ENCODE data around the gene FAM120A.

FAM120A gene

DNA sequence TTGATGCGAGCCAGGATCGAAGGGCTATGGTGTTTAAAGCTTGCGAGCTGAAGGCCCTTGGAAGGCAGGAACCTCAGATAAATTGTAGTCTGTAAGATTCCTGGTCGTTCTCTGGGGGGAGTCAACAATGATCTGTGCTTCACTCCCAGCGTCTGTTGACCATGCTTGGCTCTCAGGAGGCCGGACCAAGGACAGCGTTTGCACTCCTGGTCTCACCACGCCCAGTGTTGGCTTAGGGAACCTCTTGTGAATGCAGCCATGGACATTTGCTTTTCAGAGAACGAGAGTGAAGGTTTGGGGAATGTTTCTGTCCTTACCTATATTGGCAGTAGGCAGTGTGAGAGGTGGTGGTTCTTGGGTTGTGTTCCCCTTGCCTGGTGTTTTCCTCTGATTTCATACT is 62.1 kb downstream of the FAM120A start:
- DNase-seq: no peak

DNA sequence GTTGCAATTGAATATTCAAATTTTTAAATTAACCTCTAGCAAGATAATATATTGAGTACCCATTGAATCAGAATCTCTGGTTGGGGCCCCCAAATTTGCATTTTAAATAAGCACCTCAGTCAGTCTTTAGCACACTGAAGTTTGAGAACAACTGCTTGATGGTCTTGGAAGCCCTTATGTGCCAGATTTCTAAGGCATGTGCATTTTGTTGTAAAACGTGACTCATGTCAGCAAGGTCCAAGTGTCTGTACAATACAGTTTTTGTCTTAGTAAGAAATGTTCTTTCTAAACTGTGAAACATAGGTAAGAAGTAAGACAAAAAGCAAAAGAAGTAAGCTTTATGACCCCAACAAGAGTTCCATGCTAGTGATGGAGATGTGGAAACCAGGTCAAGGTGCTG is 65.8 kb downstream of the FAM120A start:
- DNase-seq: no peak

DNA sequence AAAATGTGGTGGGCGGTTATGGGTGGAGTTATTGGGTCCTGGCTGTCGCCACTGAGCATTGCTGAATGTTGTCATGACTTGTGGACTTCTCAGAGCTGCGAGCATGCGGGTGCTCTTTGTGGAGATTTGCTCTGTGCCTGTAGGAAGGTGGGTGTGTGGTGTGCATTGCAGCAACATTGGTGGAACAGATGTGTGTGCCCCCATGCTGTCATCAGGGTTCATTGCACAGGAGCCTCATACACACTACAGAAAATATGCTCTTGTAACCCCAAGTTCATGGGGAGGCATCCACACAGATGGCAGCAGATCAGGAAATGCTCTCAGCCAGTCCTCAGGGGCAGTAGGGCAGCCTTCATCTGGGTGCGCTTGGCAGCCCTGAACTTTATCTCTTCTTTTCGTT is 69.0 kb downstream of the FAM120A start:
- no peak for DNase-seq

DNA sequence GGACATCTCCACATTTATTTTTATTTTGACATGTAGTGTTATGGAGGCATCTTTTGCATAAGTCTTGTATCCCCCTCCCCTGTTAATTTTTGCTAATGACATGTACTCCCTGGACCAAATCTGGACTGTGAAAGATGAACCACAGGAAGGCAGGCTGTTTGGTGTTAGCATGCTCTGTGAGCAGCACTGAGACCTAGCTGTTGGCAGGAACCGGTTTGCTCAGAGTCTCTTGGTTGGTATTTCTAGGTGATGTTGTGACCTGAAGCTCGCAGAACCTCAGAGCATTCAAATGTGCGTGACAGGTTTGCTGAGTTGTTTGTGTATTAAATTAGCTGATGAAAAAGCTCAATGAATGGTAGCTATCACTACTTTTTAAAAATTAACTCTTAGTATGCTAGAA is 71.3 kb downstream of the FAM120A start:
- no peak for DNase-seq

DNA sequence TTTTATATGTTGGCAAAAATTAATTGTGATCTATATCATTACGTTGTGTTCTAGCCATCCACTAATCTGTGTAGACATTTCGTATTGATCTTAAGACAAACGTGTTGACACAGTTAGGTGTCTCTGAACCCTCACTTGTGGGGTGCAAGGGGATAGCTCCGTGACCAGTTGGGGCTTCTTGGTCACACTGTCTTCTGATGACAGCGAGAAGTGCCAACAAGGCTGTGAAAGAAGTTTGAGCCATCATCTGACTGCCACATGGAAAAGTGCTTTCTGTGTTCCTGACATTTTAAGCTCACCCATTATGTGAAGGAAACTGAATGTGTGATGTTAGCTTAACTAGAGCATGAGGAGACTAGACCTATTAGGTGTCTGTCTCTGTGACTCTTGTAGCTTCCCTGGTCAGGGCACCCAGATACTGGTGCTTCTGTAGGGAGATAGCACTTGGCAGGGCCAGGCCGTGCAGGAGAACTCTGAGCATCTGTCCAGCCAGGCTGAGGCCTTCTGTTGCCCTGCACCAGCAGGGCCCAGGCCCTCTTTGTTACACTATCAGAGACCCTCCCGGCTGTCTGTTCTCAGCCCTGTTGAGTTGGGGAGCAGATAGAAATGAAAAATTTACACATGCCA is 72.1 kb downstream of the FAM120A start:
- no peak for DNase-seq

DNA sequence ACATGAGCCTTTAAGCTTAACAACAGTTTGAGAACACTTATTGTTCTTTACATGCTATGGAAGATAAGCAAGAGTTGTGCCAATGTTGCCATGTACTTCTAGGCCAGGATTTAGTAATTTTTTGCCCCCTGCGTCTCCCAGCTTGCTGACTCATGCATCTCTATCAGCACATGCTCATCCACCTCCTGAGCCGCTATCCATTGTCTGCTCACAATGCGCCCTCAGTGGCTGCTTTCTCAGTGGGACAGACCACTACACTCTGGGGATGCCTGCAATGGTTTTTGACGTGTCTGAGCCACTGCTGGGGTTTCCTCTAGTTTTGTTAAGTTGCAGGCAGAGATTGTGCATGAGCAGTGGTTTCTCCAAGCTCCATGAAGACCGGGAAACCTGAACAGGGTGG is 74.0 kb downstream of the FAM120A start:
- DNase-seq: no peak

DNA sequence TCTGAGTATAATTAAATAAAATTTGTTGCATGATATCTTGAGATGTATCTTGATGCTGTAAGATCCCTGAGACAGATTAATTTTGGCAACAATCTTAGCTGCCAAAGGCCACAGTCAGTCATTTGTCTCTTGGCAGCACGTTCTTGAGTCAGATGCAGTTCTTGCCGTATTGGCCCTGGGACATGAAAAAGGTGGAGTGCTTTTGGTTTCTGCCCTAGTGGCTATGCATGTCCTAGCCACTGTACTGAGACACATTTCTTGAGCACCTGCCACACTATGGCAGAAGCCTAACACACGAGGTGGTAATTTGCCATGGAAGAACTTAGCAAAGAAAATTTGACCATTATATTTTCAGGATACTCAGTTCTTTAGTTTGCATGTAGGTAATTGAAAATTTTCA is 79.9 kb downstream of the FAM120A start:
- no peak for DNase-seq

DNA sequence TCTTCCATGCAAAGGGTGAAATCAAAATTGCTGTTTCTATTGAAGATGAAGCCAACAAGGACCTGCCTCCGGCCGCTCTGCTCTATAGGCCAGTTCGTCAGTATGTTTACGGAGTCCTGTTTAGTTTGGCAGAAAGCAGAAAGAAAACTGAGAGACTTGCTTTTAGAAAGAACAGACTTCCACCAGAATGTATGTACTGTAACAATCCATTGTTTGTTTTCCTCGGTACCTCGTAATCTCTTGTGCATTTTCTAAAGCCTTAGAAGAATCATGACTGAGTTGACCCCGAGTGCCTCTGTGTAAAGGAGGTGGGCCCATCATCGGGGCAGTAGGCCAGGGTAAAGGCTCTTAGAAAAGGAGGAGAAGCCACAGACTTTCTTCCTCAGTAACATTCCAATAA is 80.7 kb downstream of the FAM120A start:
- no peak for DNase-seq

DNA sequence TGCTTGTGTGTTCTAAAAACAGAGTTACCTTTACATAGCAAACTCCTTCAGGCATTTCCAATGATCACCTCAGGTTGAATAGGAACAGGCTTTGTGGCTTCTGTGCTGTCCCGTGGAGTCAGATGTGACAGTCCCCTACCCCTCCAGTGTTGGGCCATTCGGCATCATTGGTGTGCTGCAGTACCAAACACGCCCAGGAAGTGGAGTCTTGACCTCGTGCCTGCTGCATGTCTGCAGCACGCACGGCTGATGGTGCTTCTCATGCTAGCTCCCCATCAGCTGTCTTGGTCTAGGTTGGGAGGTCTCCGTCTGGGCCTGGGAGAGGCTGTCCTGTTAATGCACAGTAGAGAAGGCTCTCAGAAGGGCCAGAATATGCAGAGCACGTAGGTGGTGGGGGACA is 82.4 kb downstream of the FAM120A start:
- no peak for DNase-seq

DNA sequence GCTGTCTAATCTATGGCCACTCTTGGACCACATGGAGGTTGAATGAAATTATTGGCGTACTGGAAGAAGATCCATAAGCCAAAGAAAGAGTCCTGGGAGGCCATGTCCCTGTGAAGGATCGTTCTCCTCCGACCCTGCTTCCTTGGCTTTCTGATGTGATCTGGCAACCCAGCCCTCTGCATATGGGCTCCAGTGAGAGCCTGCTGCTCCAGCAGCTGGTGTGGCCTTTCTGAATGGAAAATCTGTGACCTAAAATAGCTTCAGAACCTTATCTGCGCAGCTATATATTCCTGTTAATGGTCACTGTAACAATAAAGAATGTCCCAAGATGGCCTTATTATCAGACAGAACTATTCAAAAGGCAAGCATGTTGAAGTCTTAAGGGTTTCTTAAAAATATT is 84.7 kb downstream of the FAM120A start:
- no peak for DNase-seq

DNA sequence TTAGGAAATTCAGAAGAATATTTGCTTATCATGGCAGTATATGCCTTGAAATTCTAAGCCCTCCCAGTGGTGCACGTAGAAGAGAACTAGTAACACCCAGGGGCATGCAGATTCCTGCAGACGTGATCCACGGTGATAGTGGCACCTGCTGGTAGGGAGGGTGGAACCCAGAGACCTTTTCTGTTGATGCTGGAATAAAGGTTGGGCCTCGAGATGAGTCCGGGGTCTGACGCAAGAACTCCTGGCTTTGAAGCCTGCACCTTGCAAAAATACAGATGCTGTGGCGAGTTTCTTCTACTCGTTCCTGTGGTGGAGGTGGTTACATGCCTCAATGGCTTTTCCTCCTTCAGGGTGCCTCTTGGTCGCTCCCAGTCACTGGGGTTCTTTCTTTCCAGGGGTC is 85.4 kb downstream of the FAM120A start:
- DNase-seq: no peak

DNA sequence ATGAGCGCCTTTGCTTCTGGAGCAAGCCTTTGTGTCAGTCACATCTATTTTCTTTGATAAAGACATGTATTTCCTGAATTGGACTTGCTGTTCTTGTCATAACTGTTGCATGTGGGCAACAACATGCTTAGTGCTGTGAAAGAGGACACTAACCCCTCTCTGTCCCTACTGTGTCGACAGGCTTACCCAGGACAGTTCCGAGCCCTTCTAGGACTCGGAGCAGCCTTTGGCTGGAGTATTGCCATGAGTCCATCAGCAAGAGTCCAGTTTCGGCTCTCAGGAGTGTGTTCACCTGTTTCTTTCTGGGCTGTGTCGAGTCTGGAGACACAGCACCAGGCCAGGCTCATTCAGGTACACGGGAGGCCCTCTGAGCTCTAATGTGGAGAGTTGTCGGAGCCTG is 88.8 kb downstream of the FAM120A start:
- DNase-seq: no peak

DNA sequence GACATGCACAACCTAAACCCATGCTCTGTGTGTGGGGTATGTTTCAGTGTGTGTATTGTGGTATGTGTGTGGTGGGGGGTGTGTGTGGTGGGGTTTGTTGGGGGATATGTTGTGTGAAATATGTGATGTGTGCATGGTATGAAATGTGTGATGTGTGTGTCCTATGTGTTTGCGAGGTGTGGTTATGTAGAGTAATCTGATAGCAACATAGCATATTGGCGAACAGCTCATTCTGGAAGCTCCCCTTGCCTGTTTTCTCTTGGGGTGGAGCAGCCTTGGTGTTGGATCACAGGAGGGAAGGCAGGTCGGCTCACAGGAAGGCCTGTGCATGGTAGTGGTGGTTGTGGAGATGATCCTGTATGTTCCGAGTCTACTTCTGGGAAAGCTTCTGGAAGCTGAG is 89.5 kb downstream of the FAM120A start:
- DNase-seq: no peak

DNA sequence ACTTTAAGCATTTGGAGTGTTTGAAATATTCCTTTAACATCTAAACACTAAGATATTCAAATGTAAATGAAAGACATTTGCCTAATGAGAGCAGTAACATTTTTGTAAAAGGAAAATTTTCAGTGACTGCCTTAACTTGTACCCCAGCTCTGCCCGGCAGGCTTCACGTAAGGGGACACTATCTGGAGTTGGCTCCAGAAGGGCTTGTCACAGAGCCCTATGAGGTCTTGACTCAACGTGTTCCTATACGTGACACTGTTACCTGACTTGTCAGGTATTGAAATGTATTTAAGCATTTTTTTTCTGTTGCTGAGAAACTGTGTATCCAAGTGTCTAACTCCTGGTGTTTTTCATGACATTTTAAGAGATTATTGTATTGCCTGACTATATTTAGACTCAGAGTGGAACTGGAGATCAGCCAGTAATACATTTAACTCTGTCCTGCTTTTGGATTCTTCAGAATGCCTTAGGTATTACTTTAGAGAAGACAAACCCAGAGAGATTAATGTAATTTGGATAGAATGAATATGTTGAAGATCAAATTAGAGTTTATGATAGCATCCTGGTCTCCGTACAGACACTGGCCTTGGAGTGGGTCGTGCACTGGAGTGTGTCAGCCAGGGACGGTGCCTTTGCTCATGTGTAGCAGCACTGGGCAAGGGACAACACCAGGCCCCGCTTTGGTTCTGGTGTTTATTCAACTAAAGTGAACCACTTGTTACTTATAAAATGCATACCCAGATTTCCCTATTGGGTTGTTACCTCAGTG is 90.3 kb downstream of the FAM120A start:
- DNase-seq: no peak

DNA sequence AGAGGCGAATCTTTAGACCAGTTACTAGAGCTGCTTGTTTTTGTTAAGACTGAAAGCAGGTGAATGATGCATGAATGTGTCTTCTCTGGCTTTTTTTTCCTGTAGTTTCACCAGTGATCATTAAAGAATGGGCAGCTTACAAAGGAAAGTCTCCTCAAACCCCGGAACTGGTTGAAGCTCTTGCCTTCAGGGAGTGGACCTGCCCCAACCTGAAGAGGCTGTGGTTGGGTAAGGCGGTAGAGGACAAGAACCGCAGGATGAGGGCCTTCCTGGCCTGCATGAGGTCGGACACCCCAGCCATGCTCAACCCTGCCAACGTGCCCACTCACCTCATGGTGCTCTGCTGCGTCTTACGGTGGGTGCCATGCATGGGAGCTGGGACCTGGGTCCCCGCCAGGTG is 91.6 kb downstream of the FAM120A start:
- DNase-seq: no peak

DNA sequence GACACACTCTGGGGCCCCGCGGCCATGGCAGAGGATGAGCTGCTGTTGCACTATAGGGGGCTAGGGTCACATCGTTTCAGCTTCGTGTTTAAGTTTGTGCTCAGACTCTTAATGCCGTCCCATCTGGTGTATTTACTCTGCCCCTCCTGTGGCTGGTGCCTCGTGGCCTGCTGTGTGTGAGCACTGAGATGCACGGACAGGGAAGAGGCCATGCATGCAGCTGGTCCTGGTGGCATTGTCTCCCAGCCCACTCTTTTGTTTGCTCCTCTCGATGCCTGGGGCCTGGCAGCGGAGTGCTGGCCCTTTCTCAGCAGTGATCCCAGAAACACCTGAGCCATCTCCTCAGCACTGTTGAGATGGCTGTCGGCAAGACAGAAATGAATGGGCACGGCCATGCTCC is 94.9 kb downstream of the FAM120A start:
- no peak for DNase-seq

DNA sequence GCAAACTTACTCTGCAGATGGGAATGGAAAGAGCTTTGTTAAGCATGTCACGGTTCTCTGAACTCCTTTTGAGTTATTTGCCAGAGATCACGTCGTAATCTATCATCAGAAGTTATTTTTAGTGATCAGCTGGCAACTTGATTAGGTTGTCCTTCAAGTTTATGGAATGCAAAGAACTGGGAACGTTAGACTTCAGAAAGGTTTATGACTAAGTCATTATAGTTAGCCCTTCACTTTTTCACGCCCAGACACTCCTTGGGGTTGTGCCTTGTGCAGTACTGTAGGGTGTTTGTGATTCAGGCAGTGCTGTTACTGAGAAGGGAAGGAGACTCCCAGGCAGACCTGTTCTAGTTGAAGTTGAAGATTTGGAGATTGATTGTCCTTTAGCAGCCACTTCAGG is 98.1 kb downstream of the FAM120A start:
- no peak for DNase-seq

DNA sequence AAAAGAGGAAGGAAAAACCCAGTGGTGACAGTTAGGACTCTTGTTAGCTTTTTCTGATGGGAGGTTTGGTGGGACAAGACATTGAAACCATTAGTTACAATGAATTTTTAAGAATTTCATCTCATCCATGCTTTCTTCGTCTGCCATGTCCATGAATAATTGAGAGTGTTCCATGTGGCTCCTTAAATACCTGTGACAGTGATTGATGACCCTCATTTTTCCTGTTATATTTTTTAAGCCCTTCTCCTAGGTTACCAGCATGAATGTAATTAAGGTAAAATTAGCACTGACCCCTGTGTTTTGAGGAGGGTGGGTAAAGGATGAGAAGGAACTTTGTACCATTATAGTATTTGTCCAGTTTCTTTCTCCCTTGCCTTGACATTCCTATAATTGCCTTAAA is 101.4 kb downstream of the FAM120A start:
- DNase-seq: no peak

DNA sequence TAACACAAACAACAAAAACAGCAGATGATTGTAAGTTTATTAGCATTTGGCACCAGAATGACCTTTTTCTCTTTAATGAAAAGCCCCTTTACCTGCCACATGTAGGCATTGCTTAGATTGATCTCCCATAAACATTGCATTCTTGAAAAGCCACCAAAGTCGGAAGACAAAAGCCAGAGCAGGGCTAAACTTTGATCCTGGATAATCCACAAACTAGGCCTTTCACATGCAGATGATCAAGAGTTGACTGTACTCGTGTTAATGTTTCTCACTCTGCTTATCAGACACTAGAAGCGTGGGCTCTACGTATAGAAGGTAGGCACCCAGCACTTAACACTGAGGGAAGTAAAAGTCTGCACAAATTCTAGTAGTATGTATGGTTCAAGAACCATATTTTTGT is 103.9 kb downstream of the FAM120A start:
- DNase-seq: no peak

DNA sequence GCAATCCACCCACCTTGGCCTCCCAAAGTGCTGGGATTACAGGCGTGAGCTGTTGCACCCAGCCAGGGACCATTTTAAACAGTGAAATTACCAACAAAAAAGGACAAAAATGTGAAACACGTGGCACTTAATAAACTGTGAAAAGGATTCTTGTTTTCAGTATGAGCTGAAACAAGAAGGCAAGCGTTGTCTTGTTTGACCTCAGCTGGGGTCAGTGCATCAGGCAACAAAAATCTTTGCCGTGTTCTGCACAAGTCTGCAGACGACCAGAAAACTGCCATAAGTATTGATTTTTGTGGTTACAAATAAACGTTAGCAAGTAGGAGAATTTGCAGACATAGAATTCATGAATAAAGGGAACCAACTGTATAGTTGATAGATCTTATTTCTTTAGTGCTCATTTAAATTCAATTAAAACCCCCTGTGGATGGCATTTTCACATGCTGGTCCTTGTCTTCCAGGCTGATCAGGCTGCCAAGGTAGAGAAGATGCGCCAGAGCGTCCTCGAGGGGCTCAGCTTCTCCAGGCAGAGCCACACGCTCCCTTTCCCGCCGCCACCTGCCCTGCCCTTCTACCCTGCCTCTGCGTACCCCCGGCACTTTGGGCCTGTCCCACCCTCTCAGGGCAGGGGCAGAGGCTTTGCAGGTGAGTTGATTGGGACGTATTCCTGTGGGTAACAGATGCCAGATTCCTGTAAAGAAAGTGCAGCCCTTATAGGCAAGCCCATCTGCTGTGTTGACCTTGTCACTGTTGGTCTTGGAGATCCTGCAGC is 106.1 kb downstream of the FAM120A start:
- no peak for DNase-seq

DNA sequence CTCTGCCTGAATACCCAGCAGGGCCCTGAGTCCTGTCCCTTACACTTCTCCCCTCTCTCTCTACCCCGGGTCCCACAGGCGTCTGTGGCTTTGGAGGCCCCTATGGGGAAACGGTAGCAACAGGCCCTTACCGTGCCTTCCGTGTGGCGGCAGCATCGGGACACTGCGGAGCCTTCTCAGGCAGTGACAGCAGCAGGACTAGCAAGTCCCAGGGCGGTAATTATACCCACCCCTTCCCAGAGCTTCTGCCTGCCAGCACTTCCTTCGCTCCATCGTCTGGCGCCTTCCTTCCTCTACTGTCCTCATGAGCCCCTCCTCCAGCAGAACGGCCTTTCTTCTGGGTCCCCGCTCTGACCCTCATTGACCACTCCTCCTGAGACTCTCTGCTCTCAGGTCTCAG is 107.0 kb downstream of the FAM120A start:
- no peak for DNase-seq

DNA sequence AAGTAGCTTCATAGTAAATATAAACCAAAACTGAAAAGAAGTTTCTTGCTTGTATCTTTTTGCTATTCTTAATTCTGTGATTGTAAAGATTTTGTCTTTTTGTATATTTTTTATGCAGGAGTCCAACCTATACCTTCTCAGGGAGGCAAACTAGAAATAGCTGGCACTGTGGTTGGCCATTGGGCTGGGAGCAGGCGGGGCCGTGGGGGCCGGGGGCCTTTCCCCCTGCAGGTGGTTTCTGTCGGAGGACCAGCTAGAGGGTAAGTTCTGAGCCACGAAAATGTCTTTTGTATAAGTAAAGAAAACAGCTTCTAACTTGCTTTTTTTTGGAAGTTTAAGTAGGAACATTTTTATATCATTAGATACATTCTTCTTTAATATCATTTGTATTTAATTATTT is 109.5 kb downstream of the FAM120A start:
- DNase-seq: no peak

DNA sequence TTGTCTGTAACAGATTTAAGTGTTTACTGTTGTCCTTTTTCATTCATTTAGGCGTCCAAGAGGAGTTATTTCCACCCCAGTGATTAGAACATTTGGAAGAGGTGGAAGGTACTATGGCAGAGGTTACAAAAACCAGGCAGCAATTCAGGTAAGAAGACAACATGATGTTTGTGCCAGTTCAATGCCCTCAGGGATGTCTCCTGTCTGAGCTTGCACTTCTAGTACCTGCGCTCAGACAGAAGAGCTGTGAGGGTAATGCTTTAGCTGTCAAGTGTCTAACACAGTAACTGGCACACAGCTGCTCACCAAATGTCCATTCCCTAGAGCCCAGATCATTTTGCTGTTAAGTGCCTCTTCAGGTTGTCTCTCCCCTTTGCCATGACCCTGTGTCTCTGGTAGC is 110.7 kb downstream of the FAM120A start:
- DNase-seq: no peak

DNA sequence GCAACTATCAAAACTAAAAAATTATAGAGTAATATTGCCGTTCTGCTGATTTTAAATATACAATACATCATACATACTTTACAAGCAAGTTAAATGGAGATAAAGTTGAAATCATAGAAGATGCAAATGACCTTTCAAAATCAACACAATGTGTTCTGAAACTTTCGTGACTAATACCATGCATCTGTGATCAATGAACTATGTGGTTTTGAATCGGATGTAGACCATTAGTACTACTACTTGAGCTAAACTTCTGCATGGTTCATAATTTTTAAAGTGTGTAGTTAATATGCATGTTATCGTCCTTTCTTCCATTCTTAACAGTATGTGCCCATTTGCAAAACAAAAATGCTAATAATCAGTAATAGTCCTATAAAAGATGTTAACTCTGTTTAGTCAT is 113.6 kb downstream of the FAM120A start:
- no peak for DNase-seq
